WTC11 (cell line): ENCODE measurements around the gene UBE2N. TPM values are rescaled to one million over a fixed set of nuclear protein-coding genes. Genes with fewer than 3 reads are reported as not detected.
A peak's percentile ranks its signal among the peaks of the same experiment; 100 is the strongest.

Source experiments
- ATAC-seq: fragments of 200-7000 bp; cut with Tn5 transposase; 2 replicates; pipeline ENCODE4 v1.10.0; 2021; ENCODE audit warnings: mild to moderate bottlenecking, moderate library complexity
- CTCF ChIA-PET: fragments of 300-600 bp; sonication (Branson Sonifier 250); formaldehyde crosslinking; loops from one replicate; lab custom pipeline; 2021; ENCODE audit warnings: antibody characterized with exemption; lab: Charles Lee
- POLR2A ChIA-PET: fragments of 350-600 bp; sonication (Branson Sonifier 250); formaldehyde crosslinking; loops from one replicate; lab custom pipeline; 2021; ENCODE audit warnings: antibody characterized with exemption; lab: Charles Lee
- DNase-seq: peaks from one replicate; pipeline ENCODE4 v3.0.0; 2021; ENCODE audit warnings: low spot score
- H3K27ac Mint-ChIP-seq: 2 replicates; pipeline ENCODE4 v1.8.0; 2021; ENCODE audit warnings: mixed read lengths
- H3K27me3 Mint-ChIP-seq: 2 replicates; pipeline ENCODE4 v1.8.0; 2021; ENCODE audit warnings: low read depth, mild to moderate bottlenecking, moderate library complexity, mixed read lengths
- H3K36me3 Mint-ChIP-seq: 2 replicates; pipeline ENCODE4 v1.8.0; 2021; ENCODE audit warnings: mixed read lengths
- H3K4me1 Mint-ChIP-seq: 2 replicates; pipeline ENCODE4 v1.8.0; 2022; ENCODE audit warnings: mixed read lengths
- H3K4me3 Mint-ChIP-seq: 2 replicates; pipeline ENCODE4 v1.8.0; 2021; ENCODE audit warnings: mild to moderate bottlenecking, moderate library complexity, mixed read lengths
- H3K9me3 Mint-ChIP-seq: 2 replicates; pipeline ENCODE4 v1.8.0; 2021; ENCODE audit warnings: mixed read lengths
- CBFB ChIP-seq: sonication (generic); formaldehyde crosslinking; IDR thresholded peaks from 2 replicates; pipeline ENCODE4 v1.8.1; 2022; ENCODE audit warnings: mild to moderate bottlenecking, low read depth, missing genetic modification reagents
- CREM ChIP-seq: sonication (generic); formaldehyde crosslinking; IDR thresholded peaks from 2 replicates; pipeline ENCODE4 v1.8.1; 2022; ENCODE audit warnings: mild to moderate bottlenecking, missing genetic modification reagents, moderate library complexity
- ETV6 ChIP-seq: sonication (generic); formaldehyde crosslinking; IDR thresholded peaks from 2 replicates; pipeline ENCODE4 v1.8.1; 2022; ENCODE audit warnings: mild to moderate bottlenecking, missing genetic modification reagents
- GABPB1 ChIP-seq: sonication (generic); formaldehyde crosslinking; IDR thresholded peaks from 2 replicates; pipeline ENCODE4 v1.8.1; 2023; ENCODE audit warnings: mild to moderate bottlenecking, missing genetic modification reagents
- GTF2I ChIP-seq: fragments of 250-450 bp; sonication (Bioruptor Pico); conservative IDR thresholded peaks from 2 replicates; pipeline ENCODE4 v1.4.0; 2021; ENCODE audit warnings: mild to moderate bottlenecking
- IRF2 ChIP-seq: sonication (generic); formaldehyde crosslinking; IDR thresholded peaks from 2 replicates; pipeline ENCODE4 v1.8.0; 2022; ENCODE audit warnings: low read depth, missing genetic modification reagents, borderline replicate concordance
- JUN ChIP-seq: sonication (generic); formaldehyde crosslinking; IDR thresholded peaks from 2 replicates; pipeline ENCODE4 v1.8.0; 2023; ENCODE audit warnings: mild to moderate bottlenecking, missing genetic modification reagents
- KAT7 ChIP-seq: sonication (generic); formaldehyde crosslinking; IDR thresholded peaks from 2 replicates; pipeline ENCODE4 v1.8.1; 2023; ENCODE audit warnings: missing genetic modification reagents, mild to moderate bottlenecking, borderline replicate concordance
- MXD4 ChIP-seq: fragments of 250-450 bp; sonication (Bioruptor Pico); IDR thresholded peaks from 2 replicates; pipeline ENCODE4 v1.8.0; 2021; ENCODE audit warnings: mild to moderate bottlenecking, moderate library complexity, borderline replicate concordance
- NFATC4 ChIP-seq: fragments of 250-450 bp; sonication (Bioruptor Pico); IDR thresholded peaks from 2 replicates; pipeline ENCODE4 v1.9.0; 2021; ENCODE audit warnings: mild to moderate bottlenecking
- NR2C2 ChIP-seq: sonication (generic); formaldehyde crosslinking; IDR thresholded peaks from 2 replicates; pipeline ENCODE4 v1.8.0; 2022; ENCODE audit warnings: mild to moderate bottlenecking, missing genetic modification reagents
- ZBTB21 ChIP-seq: sonication (generic); formaldehyde crosslinking; IDR thresholded peaks from 2 replicates; pipeline ENCODE4 v1.8.1; 2023; ENCODE audit warnings: mild to moderate bottlenecking, missing genetic modification reagents, borderline replicate concordance
- ZNF121 ChIP-seq: sonication (generic); formaldehyde crosslinking; IDR thresholded peaks from 2 replicates; pipeline ENCODE4 v1.8.0; 2023; ENCODE audit warnings: missing genetic modification reagents
- ZNF263 ChIP-seq: sonication (generic); formaldehyde crosslinking; IDR thresholded peaks from 2 replicates; pipeline ENCODE4 v1.8.1; 2022; ENCODE audit warnings: low read depth, mild to moderate bottlenecking, moderate library complexity, missing genetic modification reagents
- ZNF423 ChIP-seq: fragments of 250-450 bp; sonication (Bioruptor Pico); IDR thresholded peaks from 2 replicates; pipeline ENCODE4 v2.1.2; 2022; ENCODE audit warnings: mild to moderate bottlenecking, moderate library complexity
- ZNF671 ChIP-seq: fragments of 250-450 bp; sonication (Bioruptor Pico); IDR thresholded peaks from 2 replicates; pipeline ENCODE4 v1.8.0; 2021; ENCODE audit warnings: mild to moderate bottlenecking
- total RNA-seq: library from RNA; stranded (reverse); gene quantifications from 3 replicates; pipeline ENCODE4 v1.2.3, GENCODE V29; 2021
- TF ChIP-seq, protein P1 (sequence below): sonication (generic); formaldehyde crosslinking; IDR thresholded peaks from 2 replicates; pipeline ENCODE4 v1.8.1; 2022; ENCODE audit warnings: missing genetic modification reagents, borderline replicate concordance
- TF ChIP-seq, protein P2 (sequence below): sonication (generic); formaldehyde crosslinking; IDR thresholded peaks from 2 replicates; pipeline ENCODE4 v1.8.0; 2022; ENCODE audit warnings: mild to moderate bottlenecking, missing genetic modification reagents
- TF ChIP-seq, protein P3 (sequence below): fragments of 250-450 bp; sonication (Bioruptor Pico); conservative IDR thresholded peaks from 2 replicates; pipeline ENCODE4 v1.9.0; 2021; ENCODE audit warnings: mild to moderate bottlenecking
- TF ChIP-seq, protein P4 (sequence below): fragments of 250-450 bp; sonication (Bioruptor Pico); IDR thresholded peaks from 2 replicates; pipeline ENCODE4 v1.9.0; 2021; ENCODE audit warnings: mild to moderate bottlenecking
- TF ChIP-seq, protein P5 (sequence below): sonication (generic); formaldehyde crosslinking; IDR thresholded peaks from 2 replicates; pipeline ENCODE4 v1.8.0; 2022; ENCODE audit warnings: missing genetic modification reagents

UBE2N gene
- total RNA-seq, 1 experiment from 2014 or later, result 195 TPM

DNA sequence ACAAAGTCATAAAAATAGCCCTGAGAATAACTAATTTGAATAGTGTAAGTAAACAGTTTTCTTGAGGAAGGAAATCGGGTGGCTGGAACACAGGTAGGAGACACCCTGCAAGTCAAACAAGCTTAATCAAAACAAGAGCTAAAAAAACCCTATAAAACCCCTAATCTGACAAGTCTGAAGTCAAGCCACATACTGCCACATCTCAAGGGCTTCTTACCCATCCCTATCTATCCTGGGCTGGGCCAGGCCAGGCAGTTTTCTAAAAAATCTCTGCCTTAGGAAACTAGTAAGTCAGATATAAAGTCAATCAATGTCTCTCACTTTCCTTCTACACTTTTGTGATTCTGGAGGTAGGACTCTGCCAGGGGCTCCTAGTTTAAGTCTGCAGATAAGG lies 15.3 kb downstream of the UBE2N start (continued):
- TF ChIP-seq, protein P1, sequence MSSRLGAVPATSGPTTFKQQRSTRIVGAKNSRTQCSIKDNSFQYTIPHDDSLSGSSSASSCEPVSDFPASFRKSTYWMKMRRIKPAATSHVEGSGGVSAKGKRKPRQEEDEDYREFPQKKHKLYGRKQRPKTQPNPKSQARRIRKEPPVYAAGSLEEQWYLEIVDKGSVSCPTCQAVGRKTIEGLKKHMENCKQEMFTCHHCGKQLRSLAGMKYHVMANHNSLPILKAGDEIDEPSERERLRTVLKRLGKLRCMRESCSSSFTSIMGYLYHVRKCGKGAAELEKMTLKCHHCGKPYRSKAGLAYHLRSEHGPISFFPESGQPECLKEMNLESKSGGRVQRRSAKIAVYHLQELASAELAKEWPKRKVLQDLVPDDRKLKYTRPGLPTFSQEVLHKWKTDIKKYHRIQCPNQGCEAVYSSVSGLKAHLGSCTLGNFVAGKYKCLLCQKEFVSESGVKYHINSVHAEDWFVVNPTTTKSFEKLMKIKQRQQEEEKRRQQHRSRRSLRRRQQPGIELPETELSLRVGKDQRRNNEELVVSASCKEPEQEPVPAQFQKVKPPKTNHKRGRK (CRISPR knock-in tag), result no peak
- TF ChIP-seq NFATC4 (CRISPR knock-in tag) (no peak), CBFB (CRISPR knock-in tag) (no peak), ZNF263 (CRISPR knock-in tag) (no peak), GTF2I (no peak), MXD4 (CRISPR knock-in tag) (no peak), ZNF671 (no peak), IRF2 (no peak)
- TF ChIP-seq, protein P2, sequence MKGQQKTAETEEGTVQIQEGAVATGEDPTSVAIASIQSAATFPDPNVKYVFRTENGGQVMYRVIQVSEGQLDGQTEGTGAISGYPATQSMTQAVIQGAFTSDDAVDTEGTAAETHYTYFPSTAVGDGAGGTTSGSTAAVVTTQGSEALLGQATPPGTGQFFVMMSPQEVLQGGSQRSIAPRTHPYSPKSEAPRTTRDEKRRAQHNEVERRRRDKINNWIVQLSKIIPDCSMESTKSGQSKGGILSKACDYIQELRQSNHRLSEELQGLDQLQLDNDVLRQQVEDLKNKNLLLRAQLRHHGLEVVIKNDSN, result no peak

DNA sequence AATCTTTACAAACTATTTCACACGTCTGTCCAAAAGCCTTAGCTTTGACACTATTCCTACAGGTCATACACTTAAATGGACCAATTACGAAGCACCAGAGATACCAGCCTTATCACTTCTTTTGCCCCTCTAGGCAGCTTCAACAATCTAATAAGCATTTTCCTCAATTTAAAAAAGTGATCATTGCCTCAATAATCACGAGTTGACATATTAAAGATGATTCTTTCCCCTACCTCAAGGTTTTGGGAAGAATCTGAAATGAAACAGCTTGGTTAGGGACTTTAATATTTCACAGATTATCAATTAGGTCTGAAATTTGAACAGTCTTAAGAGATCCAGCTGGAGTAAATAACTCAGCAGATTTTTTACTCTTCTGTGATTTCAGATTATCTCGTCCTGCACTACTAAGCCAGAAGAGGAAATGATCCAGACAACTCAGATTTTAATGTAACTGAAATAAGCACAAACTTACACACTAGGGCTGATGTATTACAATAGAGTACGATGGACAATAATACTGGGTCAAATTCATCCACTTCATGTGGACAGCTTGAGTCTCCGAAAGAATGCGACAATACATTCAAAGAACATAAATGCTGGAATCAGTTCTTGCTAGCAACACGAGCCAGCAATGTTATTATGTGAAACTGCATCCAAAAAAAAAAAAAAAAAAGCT lies 15.9 kb downstream of the UBE2N start:
- Mint-ChIP-seq H3K27me3 (no peaks in the 10 kb centered on the region), H3K36me3 (no peaks in the 10 kb centered on the region), H3K4me3 (no peak overlapping the region), H3K4me1 (peaks cover 68% of the 10 kb centered on the region), H3K9me3 (no peaks in the 10 kb centered on the region)
- ChIA-PET CTCF (no interaction called here), POLR2A (no interaction called here)
- ATAC-seq (no peak), DNase-seq (no peak)
- TF ChIP-seq ZBTB21 (CRISPR knock-in tag), result no peak
- TF ChIP-seq, protein P3, sequence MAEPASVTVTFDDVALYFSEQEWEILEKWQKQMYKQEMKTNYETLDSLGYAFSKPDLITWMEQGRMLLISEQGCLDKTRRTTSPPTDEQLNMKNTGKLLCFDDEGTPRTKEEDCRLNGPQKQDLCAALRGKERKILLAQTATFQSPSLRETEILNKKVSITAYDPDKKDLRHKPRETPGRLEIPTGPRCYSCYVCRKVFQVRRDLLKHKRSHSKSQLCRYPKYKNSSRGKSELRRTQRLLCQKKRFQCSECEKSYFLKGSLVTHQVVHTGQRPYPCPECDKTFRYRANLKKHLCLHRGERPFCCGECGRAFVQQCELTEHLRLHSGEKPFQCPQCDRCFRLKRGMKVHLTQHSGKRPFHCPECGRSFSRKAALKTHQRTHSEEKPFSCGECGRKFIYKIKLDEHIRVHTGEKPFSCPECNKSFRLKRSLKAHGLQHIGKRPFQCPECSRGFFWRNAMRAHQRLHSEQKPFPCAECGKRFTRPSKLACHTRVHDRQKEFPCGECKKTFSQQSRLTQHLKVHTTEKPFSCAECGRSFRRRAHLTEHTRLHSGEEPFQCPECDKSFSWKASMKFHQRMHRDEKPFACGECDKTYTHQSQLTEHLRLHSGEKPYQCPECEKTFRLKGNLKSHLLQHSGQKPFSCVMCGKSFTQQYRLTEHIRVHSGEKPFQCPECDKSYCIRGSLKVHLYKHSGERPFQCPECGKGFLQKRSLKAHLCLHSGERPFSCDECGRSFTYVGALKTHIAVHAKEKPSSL (CRISPR knock-in tag), result no peak
- TF ChIP-seq GABPB1 (CRISPR knock-in tag), result no peak
- TF ChIP-seq NR2C2 (CRISPR knock-in tag), result no peak
- TF ChIP-seq ZNF671, result no peak
- TF ChIP-seq, protein P4, sequence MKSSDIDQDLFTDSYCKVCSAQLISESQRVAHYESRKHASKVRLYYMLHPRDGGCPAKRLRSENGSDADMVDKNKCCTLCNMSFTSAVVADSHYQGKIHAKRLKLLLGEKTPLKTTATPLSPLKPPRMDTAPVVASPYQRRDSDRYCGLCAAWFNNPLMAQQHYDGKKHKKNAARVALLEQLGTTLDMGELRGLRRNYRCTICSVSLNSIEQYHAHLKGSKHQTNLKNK (CRISPR knock-in tag), result no peak
- no peak for TF ChIP-seq KAT7
- TF ChIP-seq ZNF423 (CRISPR knock-in tag), result no peak
- TF ChIP-seq, protein P5, sequence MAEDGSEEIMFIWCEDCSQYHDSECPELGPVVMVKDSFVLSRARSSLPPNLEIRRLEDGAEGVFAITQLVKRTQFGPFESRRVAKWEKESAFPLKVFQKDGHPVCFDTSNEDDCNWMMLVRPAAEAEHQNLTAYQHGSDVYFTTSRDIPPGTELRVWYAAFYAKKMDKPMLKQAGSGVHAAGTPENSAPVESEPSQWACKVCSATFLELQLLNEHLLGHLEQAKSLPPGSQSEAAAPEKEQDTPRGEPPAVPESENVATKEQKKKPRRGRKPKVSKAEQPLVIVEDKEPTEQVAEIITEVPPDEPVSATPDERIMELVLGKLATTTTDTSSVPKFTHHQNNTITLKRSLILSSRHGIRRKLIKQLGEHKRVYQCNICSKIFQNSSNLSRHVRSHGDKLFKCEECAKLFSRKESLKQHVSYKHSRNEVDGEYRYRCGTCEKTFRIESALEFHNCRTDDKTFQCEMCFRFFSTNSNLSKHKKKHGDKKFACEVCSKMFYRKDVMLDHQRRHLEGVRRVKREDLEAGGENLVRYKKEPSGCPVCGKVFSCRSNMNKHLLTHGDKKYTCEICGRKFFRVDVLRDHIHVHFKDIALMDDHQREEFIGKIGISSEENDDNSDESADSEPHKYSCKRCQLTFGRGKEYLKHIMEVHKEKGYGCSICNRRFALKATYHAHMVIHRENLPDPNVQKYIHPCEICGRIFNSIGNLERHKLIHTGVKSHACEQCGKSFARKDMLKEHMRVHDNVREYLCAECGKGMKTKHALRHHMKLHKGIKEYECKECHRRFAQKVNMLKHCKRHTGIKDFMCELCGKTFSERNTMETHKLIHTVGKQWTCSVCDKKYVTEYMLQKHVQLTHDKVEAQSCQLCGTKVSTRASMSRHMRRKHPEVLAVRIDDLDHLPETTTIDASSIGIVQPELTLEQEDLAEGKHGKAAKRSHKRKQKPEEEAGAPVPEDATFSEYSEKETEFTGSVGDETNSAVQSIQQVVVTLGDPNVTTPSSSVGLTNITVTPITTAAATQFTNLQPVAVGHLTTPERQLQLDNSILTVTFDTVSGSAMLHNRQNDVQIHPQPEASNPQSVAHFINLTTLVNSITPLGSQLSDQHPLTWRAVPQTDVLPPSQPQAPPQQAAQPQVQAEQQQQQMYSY (CRISPR knock-in tag), result no peak
- no peak for TF ChIP-seq CREM (CRISPR knock-in tag)
- TF ChIP-seq ZNF121 (CRISPR knock-in tag), result no peak
- no peak for TF ChIP-seq JUN (CRISPR knock-in tag)
- no peak for TF ChIP-seq ETV6
- TF ChIP-seq, all 79 proteins: peak for 0
- H3K27ac Mint-ChIP-seq, result peak overlapping the region; percentile 63
